GM18951 (cell line): ENCODE results near the gene SRC.

ENCODE experiments used
- POLR2A ChIP-seq: IDR thresholded peaks from 4 replicates; pipeline ENCODE4 v1.6.1; 2011; ENCODE audit warnings: mild to moderate bottlenecking; ENCODE audit not compliant: insufficient read length, insufficient read depth; ENCODE audit errors: extremely low read depth
- in situ Hi-C: fragments of 300-500 bp; cut with MboI; formaldehyde crosslinking; loops from one replicate; pipeline ENCODE4 v1.12.0; 2022; ENCODE audit warnings: low sequenced_read_pairs, mixed read lengths, inconsistent platforms; ENCODE audit not compliant: unreplicated experiment

Gene SRC

GRCh38 chr20:37451616-37452015 lies 105.7 kb downstream of the SRC start:
- TF ChIP-seq POLR2A, result no peak
- in situ Hi-C loops, result no loop called here

GRCh38 chr20:37452236-37452635 lies 106.3 kb downstream of the SRC start:
- in situ Hi-C loops, result no loop called here
- no peak for TF ChIP-seq POLR2A

- in situ Hi-C loops, result no loop called here
- TF ChIP-seq POLR2A, result no peak
Observed at GRCh38 chr20:37453288-37453687, 107.3 kb downstream of the SRC start.

- in situ Hi-C loops, result no loop called here
- no peak for TF ChIP-seq POLR2A
Observed at GRCh38 chr20:37453836-37454235, 107.9 kb downstream of the SRC start.

GRCh38 chr20:37454636-37455385 lies 108.9 kb downstream of the SRC start:
- in situ Hi-C loops, result no loop called here
- TF ChIP-seq POLR2A, result no peak
